Peyer's patch (tissue), 4 donors: ENCODE measurements around the gene ZNF385D. TPM values are rescaled to one million over a fixed set of nuclear protein-coding genes. Genes with fewer than 3 reads are reported as not detected.
"Not testable (repeated sequence)": the region's sequence is repeated elsewhere in the genome, so short reads cannot be mapped to it uniquely, and the experiment has no call there.

Experiments used
- DNase-seq, 3 donors: peaks; one replicate each; pipeline ENCODE4 v3.0.0-alpha.2; 2017 to 2019
- H3K27ac ChIP-seq, 4 donors: fragments of 200-600 bp; sonication (generic); one replicate each; pipeline ENCODE4 v1.5.1; 2016 to 2019
- H3K27me3 ChIP-seq, 2 donors: fragments of 200-600 bp; sonication (generic); one replicate each; pipeline ENCODE4 v1.5.1; 2019
- H3K36me3 ChIP-seq, 3 donors: fragments of 200-600 bp; sonication (generic); one replicate each; pipeline ENCODE4 v1.5.1; 2016 to 2019
- H3K4me1 ChIP-seq, 4 donors: fragments of 200-600 bp; sonication (generic); one replicate each; pipeline ENCODE4 v1.5.1; 2016 to 2019
- H3K4me3 ChIP-seq, 4 donors: fragments of 200-600 bp; sonication (generic); 1 replicate in 3 of 4; 2 replicates in 1 of 4; pipeline ENCODE4 v1.5.1; 2016 to 2019; ENCODE audit warnings: mild to moderate bottlenecking in 1 of 4
- H3K9me3 ChIP-seq, 4 donors: fragments of 200-600 bp; sonication (generic); one replicate each; pipeline ENCODE4 v1.5.1; 2016 to 2019; ENCODE audit warnings: mild to moderate bottlenecking in 1 of 4
- CTCF ChIP-seq, 6 experiments: fragments of 450-650 bp in 4 of 6; fragments of 200-600 bp in 2 of 6; sonication (generic) in 1 of 6; IDR thresholded peaks; one replicate each; pipeline ENCODE4 v1.5.1; 2017 to 2019; ENCODE audit warnings: antibody characterized with exemption in 6 of 6, mild to moderate bottlenecking in 3 of 6, moderate library complexity in 1 of 6
- POLR2A ChIP-seq, 2 donors: fragments of 450-650 bp; IDR thresholded peaks; one replicate each; pipeline ENCODE4 v1.5.1; 2017; ENCODE audit warnings: antibody characterized with exemption in 2 of 2, mild to moderate bottlenecking in 2 of 2, moderate library complexity in 2 of 2
- total RNA-seq, 4 donors: library from RNA; depleted of rRNA; stranded (reverse); fragments of >200 nt; gene quantifications; one replicate each; pipeline ENCODE4 v1.1.0, GENCODE V29; 2016

ZNF385D gene
- total RNA-seq, 4 donors from 2014 or later, result 1.1 to 3.3 (median 1.8) TPM

- H3K9me3 ChIP-seq, result peaks cover 0 to 2% (median 0%) of the 10 kb centered on the region in 4 donors
- TF ChIP-seq CTCF (IDR thresholded peaks at IDR 0.05) (no peak), POLR2A (IDR thresholded peaks at IDR 0.05) (no peak)
- H3K27me3 ChIP-seq, result no peaks in the 10 kb centered on the region
- H3K27ac ChIP-seq, result no peak overlapping the region
- no peaks in the 10 kb centered on the region for H3K4me1 ChIP-seq
- H3K36me3 ChIP-seq, result no peaks in the 10 kb centered on the region
- H3K4me3 ChIP-seq, result no peak overlapping the region
- DNase-seq, result no peak
Measured at GRCh38 chr3:21392526-21392925, 358.5 kb downstream of the ZNF385D start.

- H3K9me3 ChIP-seq, result peaks cover 0 to 7% (median 0%) of the 10 kb centered on the region in 4 donors
- no peak overlapping the region for H3K27ac ChIP-seq
- H3K27me3 ChIP-seq, result no peaks in the 10 kb centered on the region
- TF ChIP-seq POLR2A (IDR thresholded peaks at IDR 0.05), result no peak
- TF ChIP-seq CTCF (IDR thresholded peaks at IDR 0.05), result no peak
- no peaks in the 10 kb centered on the region for H3K36me3 ChIP-seq
- no peaks in the 10 kb centered on the region for H3K4me1 ChIP-seq
- DNase-seq, result no peak
- no peak overlapping the region for H3K4me3 ChIP-seq
Measured at GRCh38 chr3:21390856-21391255, 360.2 kb downstream of the ZNF385D start.

GRCh38 chr3:21390136-21390535, 360.9 kb downstream of the ZNF385D start:
- Histone ChIP-seq H3K36me3 (no peaks in the 10 kb centered on the region), H3K9me3 (peaks cover 0 to 7% (median 0%) of the 10 kb centered on the region in 4 donors), H3K27me3 (no peaks in the 10 kb centered on the region), H3K4me3 (no peak overlapping the region), H3K27ac (no peak overlapping the region), H3K4me1 (no peaks in the 10 kb centered on the region)
- TF ChIP-seq POLR2A (IDR thresholded peaks at IDR 0.05) (no peak), CTCF (IDR thresholded peaks at IDR 0.05) (no peak)
- no peak for DNase-seq

- H3K27ac ChIP-seq, H3K4me1 ChIP-seq, H3K4me3 ChIP-seq, H3K27me3 ChIP-seq, H3K9me3 ChIP-seq, H3K36me3 ChIP-seq: not testable (repeated sequence)
- peak in 1 of 3 donors; percentile 38 for DNase-seq
Measured at GRCh38 chr3:21387142-21387826, 363.7 kb downstream of the ZNF385D start.

GRCh38 chr3:21378036-21378435, 373.0 kb downstream of the ZNF385D start:
- not testable (repeated sequence) for H3K4me3 ChIP-seq, H3K27me3 ChIP-seq, H3K27ac ChIP-seq, H3K4me1 ChIP-seq, H3K36me3 ChIP-seq, H3K9me3 ChIP-seq, DNase-seq

GRCh38 chr3:21377071-21377769, 373.8 kb downstream of the ZNF385D start:
- TF ChIP-seq CTCF (IDR thresholded peaks at IDR 0.05) (no peak), POLR2A (IDR thresholded peaks at IDR 0.05) (no peak)
- H3K9me3 ChIP-seq, result no peaks in the 10 kb centered on the region
- no peaks in the 10 kb centered on the region for H3K27me3 ChIP-seq
- DNase-seq, result no peak
- no peaks in the 10 kb centered on the region for H3K4me1 ChIP-seq
- no peak overlapping the region for H3K4me3 ChIP-seq
- no peak overlapping the region for H3K27ac ChIP-seq
- no peaks in the 10 kb centered on the region for H3K36me3 ChIP-seq
